Measurements from ENCODE around the gene PCBP3. TPM values are rescaled to one million over a fixed set of nuclear protein-coding genes. Genes with fewer than 3 reads are reported as not detected.
"Not testable (repeated sequence)": the region's sequence is repeated elsewhere in the genome, so short reads cannot be mapped to it uniquely, and the experiment has no call there.

PCBP3 gene
- total and polyA plus RNA-seq, 3 experiments from 2014 or later = 0.31 to 0.38 (median 0.35) TPM

- H3K9me3 ChIP-seq (ENCODE audit: low read length); H3K36me3 ChIP-seq (ENCODE audit: insufficient read depth, low read length); H3K4me3 ChIP-seq (ENCODE audit: low read length); H3K4me1 Mint-ChIP-seq; H3K9me3 Mint-ChIP-seq; H3K4me3 Mint-ChIP-seq; H3K4me1 ChIP-seq (ENCODE audit: insufficient read depth, low read length); H3K27ac Mint-ChIP-seq; CTCF ChIA-PET; DNase-seq; H3K27ac ChIP-seq (ENCODE audit: low read depth, low read length); H3K36me3 Mint-ChIP-seq; POLR2A ChIA-PET; H3K27me3 ChIP-seq (ENCODE audit: insufficient read depth, low read length, poor library complexity, severe bottlenecking): not testable (repeated sequence)
- H3K27me3 Mint-ChIP-seq = peaks cover 9 to 31% of the 10 kb centered on the region in 2 donors
Observed at GRCh38 chr21:45808663-45809062, 165.1 kb downstream of the PCBP3 start.

- H3K27ac Mint-ChIP-seq = no peak overlapping the region
- no peaks in the 10 kb centered on the region for H3K9me3 ChIP-seq (ENCODE audit: low read length)
- H3K36me3 ChIP-seq (ENCODE audit: insufficient read depth, low read length) = no peaks in the 10 kb centered on the region
- DNase-seq = no peak
- no peaks in the 10 kb centered on the region for H3K4me1 ChIP-seq (ENCODE audit: insufficient read depth, low read length)
- no peaks in the 10 kb centered on the region for H3K4me1 Mint-ChIP-seq
- no peaks in the 10 kb centered on the region for H3K9me3 Mint-ChIP-seq
- no peaks in the 10 kb centered on the region for H3K27me3 ChIP-seq (ENCODE audit: insufficient read depth, low read length, poor library complexity, severe bottlenecking)
- H3K4me3 ChIP-seq (ENCODE audit: low read length) = no peak overlapping the region
- H3K27ac ChIP-seq (ENCODE audit: low read depth, low read length) = no peak overlapping the region
- POLR2A ChIA-PET = no interaction called here
- no peaks in the 10 kb centered on the region for H3K36me3 Mint-ChIP-seq
- no peak overlapping the region for H3K4me3 Mint-ChIP-seq
- CTCF ChIA-PET = no interaction called here
- peaks cover 8 to 31% of the 10 kb centered on the region in 2 donors for H3K27me3 Mint-ChIP-seq
Observed at GRCh38 chr21:45809421-45809820, 165.9 kb downstream of the PCBP3 start.

- POLR2A ChIA-PET = no interaction called here
- CTCF ChIA-PET = no interaction called here
- Mint-ChIP-seq H3K4me3 (no peak overlapping the region), H3K27ac (no peak overlapping the region), H3K36me3 (no peaks in the 10 kb centered on the region), H3K9me3 (no peaks in the 10 kb centered on the region), H3K4me1 (no peaks in the 10 kb centered on the region), H3K27me3 (peaks cover 6 to 27% of the 10 kb centered on the region in 2 donors)
- DNase-seq = no peak
- no peak overlapping the region for H3K4me3 ChIP-seq (ENCODE audit: low read length)
- no peaks in the 10 kb centered on the region for H3K27me3 ChIP-seq (ENCODE audit: insufficient read depth, low read length, poor library complexity, severe bottlenecking)
- H3K4me1 ChIP-seq (ENCODE audit: insufficient read depth, low read length) = no peaks in the 10 kb centered on the region
- H3K9me3 ChIP-seq (ENCODE audit: low read length) = no peaks in the 10 kb centered on the region
- no peaks in the 10 kb centered on the region for H3K36me3 ChIP-seq (ENCODE audit: insufficient read depth, low read length)
- H3K27ac ChIP-seq (ENCODE audit: low read depth, low read length) = no peak overlapping the region
Observed at GRCh38 chr21:45811136-45811535, 167.6 kb downstream of the PCBP3 start.

- POLR2A ChIA-PET; H3K36me3 Mint-ChIP-seq; H3K9me3 ChIP-seq (ENCODE audit: low read length); H3K4me1 Mint-ChIP-seq; H3K4me1 ChIP-seq (ENCODE audit: insufficient read depth, low read length); H3K27ac Mint-ChIP-seq; CTCF ChIA-PET; H3K4me3 ChIP-seq (ENCODE audit: low read length); H3K27me3 ChIP-seq (ENCODE audit: insufficient read depth, low read length, poor library complexity, severe bottlenecking); H3K36me3 ChIP-seq (ENCODE audit: insufficient read depth, low read length); H3K27ac ChIP-seq (ENCODE audit: low read depth, low read length); H3K4me3 Mint-ChIP-seq; DNase-seq; H3K9me3 Mint-ChIP-seq: not testable (repeated sequence)
- H3K27me3 Mint-ChIP-seq = peaks cover 6 to 26% of the 10 kb centered on the region in 2 donors
Observed at GRCh38 chr21:45814210-45814940, 170.8 kb downstream of the PCBP3 start.

GRCh38 chr21:45815781-45816180 is 172.3 kb downstream of the PCBP3 start:
- Mint-ChIP-seq H3K27me3 (peaks cover 11 to 28% of the 10 kb centered on the region in 2 donors), H3K4me1 (peaks cover 6 to 15% (median 14%) of the 10 kb centered on the region in 3 donors)
- DNase-seq; H3K4me3 Mint-ChIP-seq; H3K27ac Mint-ChIP-seq; CTCF ChIA-PET; H3K4me1 ChIP-seq (ENCODE audit: insufficient read depth, low read length); POLR2A ChIA-PET; H3K36me3 ChIP-seq (ENCODE audit: insufficient read depth, low read length); H3K27me3 ChIP-seq (ENCODE audit: insufficient read depth, low read length, poor library complexity, severe bottlenecking); H3K9me3 ChIP-seq (ENCODE audit: low read length); H3K9me3 Mint-ChIP-seq; H3K4me3 ChIP-seq (ENCODE audit: low read length); H3K27ac ChIP-seq (ENCODE audit: low read depth, low read length); H3K36me3 Mint-ChIP-seq: not testable (repeated sequence)

GRCh38 chr21:45816794-45817193 is 173.3 kb downstream of the PCBP3 start:
- no peaks in the 10 kb centered on the region for H3K9me3 Mint-ChIP-seq
- POLR2A ChIA-PET = no interaction called here
- no peaks in the 10 kb centered on the region for H3K36me3 ChIP-seq (ENCODE audit: insufficient read depth, low read length)
- H3K4me3 ChIP-seq (ENCODE audit: low read length) = no peak overlapping the region
- no peaks in the 10 kb centered on the region for H3K27me3 ChIP-seq (ENCODE audit: insufficient read depth, low read length, poor library complexity, severe bottlenecking)
- peaks cover 6 to 15% (median 14%) of the 10 kb centered on the region in 3 donors for H3K4me1 Mint-ChIP-seq
- H3K4me3 Mint-ChIP-seq = no peak overlapping the region
- peaks cover 9% of the 10 kb centered on the region for H3K4me1 ChIP-seq (ENCODE audit: insufficient read depth, low read length)
- CTCF ChIA-PET = no interaction called here
- H3K36me3 Mint-ChIP-seq = no peaks in the 10 kb centered on the region
- H3K27ac Mint-ChIP-seq = no peak overlapping the region
- no peak overlapping the region for H3K27ac ChIP-seq (ENCODE audit: low read depth, low read length)
- no peaks in the 10 kb centered on the region for H3K9me3 ChIP-seq (ENCODE audit: low read length)
- H3K27me3 Mint-ChIP-seq = peaks cover 14 to 28% of the 10 kb centered on the region in 2 donors
- no peak for DNase-seq

- Histone ChIP-seq H3K9me3 (ENCODE audit: low read length) (no peaks in the 10 kb centered on the region), H3K36me3 (ENCODE audit: insufficient read depth, low read length) (no peaks in the 10 kb centered on the region), H3K4me1 (ENCODE audit: insufficient read depth, low read length) (peaks cover 9% of the 10 kb centered on the region), H3K4me3 (ENCODE audit: low read length) (no peak overlapping the region), H3K27me3 (ENCODE audit: insufficient read depth, low read length, poor library complexity, severe bottlenecking) (no peaks in the 10 kb centered on the region), H3K27ac (ENCODE audit: low read depth, low read length) (no peak overlapping the region)
- H3K4me3 Mint-ChIP-seq = no peak overlapping the region
- H3K4me1 Mint-ChIP-seq = peaks cover 6 to 15% (median 14%) of the 10 kb centered on the region in 3 donors
- POLR2A ChIA-PET = no interaction called here
- no peak overlapping the region for H3K27ac Mint-ChIP-seq
- H3K36me3 Mint-ChIP-seq = no peaks in the 10 kb centered on the region
- no peak for DNase-seq
- CTCF ChIA-PET = no interaction called here
- no peaks in the 10 kb centered on the region for H3K9me3 Mint-ChIP-seq
- H3K27me3 Mint-ChIP-seq = peaks cover 20 to 34% of the 10 kb centered on the region in 2 donors
Observed at GRCh38 chr21:45817345-45817744, 173.8 kb downstream of the PCBP3 start.

GRCh38 chr21:45818276-45818903 is 174.9 kb downstream of the PCBP3 start:
- no peak for DNase-seq
- no peaks in the 10 kb centered on the region for H3K36me3 Mint-ChIP-seq
- ChIA-PET CTCF (no interaction called here), POLR2A (no interaction called here)
- no peak overlapping the region for H3K27ac Mint-ChIP-seq
- Histone ChIP-seq H3K9me3 (ENCODE audit: low read length) (no peaks in the 10 kb centered on the region), H3K4me3 (ENCODE audit: low read length) (no peak overlapping the region), H3K27ac (ENCODE audit: low read depth, low read length) (no peak overlapping the region), H3K4me1 (ENCODE audit: insufficient read depth, low read length) (peaks cover 9% of the 10 kb centered on the region), H3K36me3 (ENCODE audit: insufficient read depth, low read length) (no peaks in the 10 kb centered on the region), H3K27me3 (ENCODE audit: insufficient read depth, low read length, poor library complexity, severe bottlenecking) (no peaks in the 10 kb centered on the region)
- peaks cover 6 to 15% (median 14%) of the 10 kb centered on the region in 3 donors for H3K4me1 Mint-ChIP-seq
- peaks cover 26 to 37% of the 10 kb centered on the region in 2 donors for H3K27me3 Mint-ChIP-seq
- peak overlapping the region in 1 of 7 donors; percentile 41 for H3K4me3 Mint-ChIP-seq
- no peaks in the 10 kb centered on the region for H3K9me3 Mint-ChIP-seq
